A673 (cell line): Measurements from ENCODE around the gene KCNMA1.

Experiments used
- EZH2 ChIP-seq: fragments of 200-600 bp; sonication (generic); IDR thresholded peaks from 2 replicates; pipeline ENCODE4 v1.6.1; 2017; ENCODE audit warnings: borderline replicate concordance, low read depth, mild to moderate bottlenecking, mixed read lengths, antibody characterized with exemption, low read length; ENCODE audit not compliant: poor library complexity, severe bottlenecking
- TF ChIP-seq, protein P1 (sequence below): fragments of 300-800, 200-600 bp; sonication (generic); conservative IDR thresholded peaks from 2 replicates; pipeline ENCODE4 v1.5.1; 2017; ENCODE audit warnings: low read depth, mild to moderate bottlenecking, antibody characterized with exemption, low read length, moderate library complexity, mixed read lengths

DNA sequence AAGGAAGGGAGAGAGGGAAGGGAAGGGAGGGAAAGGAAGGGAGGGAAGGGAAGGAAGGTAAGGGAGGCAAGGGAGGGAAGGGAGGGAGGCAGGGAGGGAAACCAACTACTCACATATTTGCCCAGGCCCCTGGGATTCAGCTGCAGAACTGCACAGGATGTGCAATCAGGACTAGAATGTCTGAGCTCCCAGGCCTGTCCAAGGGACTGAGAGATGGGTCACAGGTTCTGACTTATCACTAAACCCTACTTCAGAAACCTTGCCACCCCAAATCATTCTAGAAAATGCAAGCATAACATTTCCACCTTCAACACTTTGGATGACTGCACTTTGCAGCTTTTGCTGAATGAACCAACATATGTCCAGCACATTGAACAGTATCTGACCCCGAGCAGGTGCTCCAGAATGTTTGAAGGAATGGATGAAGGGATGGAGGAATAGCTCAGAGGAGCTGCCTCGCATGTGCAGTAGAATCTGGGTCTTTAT, 245.3 kb downstream of the KCNMA1 start:
- TF ChIP-seq, protein P1, sequence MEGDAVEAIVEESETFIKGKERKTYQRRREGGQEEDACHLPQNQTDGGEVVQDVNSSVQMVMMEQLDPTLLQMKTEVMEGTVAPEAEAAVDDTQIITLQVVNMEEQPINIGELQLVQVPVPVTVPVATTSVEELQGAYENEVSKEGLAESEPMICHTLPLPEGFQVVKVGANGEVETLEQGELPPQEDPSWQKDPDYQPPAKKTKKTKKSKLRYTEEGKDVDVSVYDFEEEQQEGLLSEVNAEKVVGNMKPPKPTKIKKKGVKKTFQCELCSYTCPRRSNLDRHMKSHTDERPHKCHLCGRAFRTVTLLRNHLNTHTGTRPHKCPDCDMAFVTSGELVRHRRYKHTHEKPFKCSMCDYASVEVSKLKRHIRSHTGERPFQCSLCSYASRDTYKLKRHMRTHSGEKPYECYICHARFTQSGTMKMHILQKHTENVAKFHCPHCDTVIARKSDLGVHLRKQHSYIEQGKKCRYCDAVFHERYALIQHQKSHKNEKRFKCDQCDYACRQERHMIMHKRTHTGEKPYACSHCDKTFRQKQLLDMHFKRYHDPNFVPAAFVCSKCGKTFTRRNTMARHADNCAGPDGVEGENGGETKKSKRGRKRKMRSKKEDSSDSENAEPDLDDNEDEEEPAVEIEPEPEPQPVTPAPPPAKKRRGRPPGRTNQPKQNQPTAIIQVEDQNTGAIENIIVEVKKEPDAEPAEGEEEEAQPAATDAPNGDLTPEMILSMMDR = no peak
- no peak for TF ChIP-seq EZH2
